Stimulated activated naive CD4-positive, alpha-beta T cell (primary cell): ENCODE measurements around the gene AMN.
"Not testable (repeated sequence)": the region's sequence is repeated elsewhere in the genome, so short reads cannot be mapped to it uniquely, and the experiment has no call there.

ENCODE experiments used
- DNase-seq, 6 experiments: peaks; one replicate each; lab custom pipeline; 2025; lab: John Stamatoyannopoulos, UW

AMN gene

GRCh38 chr14:102913341-102914211 is 8.9 kb upstream of the AMN start:
- no peak for DNase-seq

- no peak for DNase-seq
Observed at GRCh38 chr14:102914474-102915291, 7.8 kb upstream of the AMN start.

DNA sequence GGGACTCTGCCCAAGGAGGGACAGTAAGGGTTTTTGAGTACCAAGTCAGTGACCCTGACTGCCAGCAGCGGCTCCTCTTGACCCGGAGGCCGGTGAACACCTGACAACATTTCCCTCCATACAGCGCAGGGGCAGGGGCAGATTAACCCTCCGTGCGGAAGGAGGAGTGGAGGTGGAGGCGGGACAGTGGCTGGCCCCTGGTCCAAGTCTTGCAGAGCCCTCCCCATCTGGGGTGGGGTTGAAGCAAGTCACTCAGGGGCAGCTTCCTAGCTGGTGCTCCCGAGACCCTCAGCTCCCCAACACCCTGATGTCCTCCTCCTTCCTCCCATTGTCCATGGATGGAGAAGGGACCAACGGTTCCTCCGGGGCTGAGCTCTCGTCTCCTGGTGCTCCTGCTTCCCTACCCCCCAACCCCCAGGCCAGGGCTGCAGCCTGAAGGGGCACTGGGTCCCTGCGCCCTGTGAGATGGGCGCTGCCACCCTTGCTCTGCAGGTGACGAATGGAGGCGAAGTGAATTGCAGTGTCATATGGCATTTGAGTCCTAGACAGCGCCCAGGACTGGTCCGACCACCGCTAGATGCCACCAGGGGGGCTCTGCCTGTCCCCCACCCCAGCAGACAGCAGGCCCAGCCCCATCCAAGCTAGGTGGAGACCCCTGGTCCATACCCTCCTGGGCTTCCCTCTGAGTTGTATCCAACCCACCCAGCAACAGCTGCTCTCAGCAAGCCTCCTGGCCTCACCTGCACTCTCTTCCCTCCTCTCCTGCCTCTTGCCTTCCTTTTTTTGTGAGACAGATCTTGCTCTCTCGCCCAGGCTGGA is 7.0 kb upstream of the AMN start:
- DNase-seq: no peak

DNA sequence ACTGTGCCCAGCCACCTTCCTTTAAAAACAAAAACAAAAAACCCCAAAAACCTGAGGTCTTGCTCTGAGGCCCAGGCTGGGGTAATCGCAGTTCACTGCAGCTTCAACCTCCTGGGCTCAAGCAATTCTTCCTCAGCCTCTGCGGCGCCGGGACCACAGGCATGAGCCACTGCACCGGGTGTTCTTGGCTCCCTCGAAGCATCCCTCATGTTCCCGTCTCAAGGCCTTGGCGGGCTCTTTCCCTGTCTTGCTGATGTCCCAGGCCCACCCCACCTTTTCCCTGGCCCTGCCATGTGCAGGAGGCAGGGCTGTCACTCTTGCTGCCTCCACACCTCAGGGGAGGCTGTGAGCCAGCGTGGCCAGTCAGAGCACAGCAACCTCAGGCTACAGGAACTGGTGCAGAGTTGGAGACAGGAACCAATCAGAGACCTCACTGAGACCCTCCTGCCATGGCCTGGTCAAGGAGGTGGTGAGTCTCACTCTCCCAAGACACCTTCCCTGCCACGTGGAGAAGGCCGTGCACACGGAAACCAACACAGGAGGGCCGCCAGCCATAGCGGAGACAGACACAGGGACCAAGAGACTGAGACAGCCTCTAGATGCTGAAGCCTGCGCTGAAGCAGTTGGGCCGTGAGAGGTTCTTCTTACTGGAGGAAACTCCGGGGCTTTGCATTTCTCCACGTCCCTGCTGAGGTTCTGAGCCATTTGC is 6.0 kb upstream of the AMN start:
- no peak for DNase-seq

GRCh38 chr14:102917056-102917385 is 5.4 kb upstream of the AMN start:
- no peak for DNase-seq

GRCh38 chr14:102917469-102918211 is 4.8 kb upstream of the AMN start:
- peak; percentile 10 to 47 (median 38) for DNase-seq

DNA sequence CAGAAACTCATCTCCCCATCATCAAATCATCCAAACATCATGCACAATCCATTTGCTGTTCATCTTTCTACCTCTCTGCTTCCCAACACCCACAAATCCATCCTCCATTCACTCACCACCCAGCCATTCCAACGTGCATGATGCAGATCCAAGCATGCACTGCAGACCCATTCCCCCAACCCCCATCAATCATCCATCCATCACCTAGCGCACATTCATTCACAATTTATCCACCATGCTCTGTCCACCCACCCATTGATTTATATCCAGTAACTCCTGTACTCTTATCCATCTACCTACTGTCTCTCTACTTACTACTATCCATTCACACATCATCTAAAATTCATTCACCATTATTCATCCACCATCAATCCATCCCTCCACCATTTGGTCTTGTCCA is 4.0 kb upstream of the AMN start:
- no peak for DNase-seq

DNA sequence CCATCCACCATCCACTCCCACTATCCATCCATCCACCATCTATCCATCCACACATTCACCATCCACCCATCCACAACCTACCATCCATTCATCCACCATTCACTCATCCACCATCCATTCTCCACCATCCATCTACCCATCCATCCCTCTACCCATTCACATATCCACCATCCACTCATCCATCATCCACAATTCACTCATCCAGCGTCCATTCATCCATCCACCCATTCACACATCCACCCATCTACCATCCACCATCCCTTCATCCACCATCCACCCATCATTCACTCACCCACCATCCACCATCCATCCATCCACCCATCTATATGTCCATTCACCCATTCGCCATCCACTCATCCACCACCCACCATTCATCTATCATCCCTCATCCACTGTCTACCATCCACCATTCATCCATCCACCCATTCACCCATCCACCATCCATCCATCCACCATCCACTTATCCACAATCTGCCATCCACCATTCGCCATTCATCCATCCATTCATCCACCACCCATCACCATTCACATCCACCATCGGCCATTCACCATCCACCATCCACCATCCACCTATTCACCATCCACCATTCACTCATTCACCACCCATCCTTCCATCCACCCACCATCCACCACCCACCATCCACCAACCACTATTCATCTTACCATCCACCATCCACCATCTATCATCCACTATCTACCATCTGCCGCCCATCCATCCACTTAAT is 2.0 kb upstream of the AMN start:
- no peak for DNase-seq

- DNase-seq: no peak
Observed at GRCh38 chr14:102920998-102921304, 1.5 kb upstream of the AMN start.

DNA sequence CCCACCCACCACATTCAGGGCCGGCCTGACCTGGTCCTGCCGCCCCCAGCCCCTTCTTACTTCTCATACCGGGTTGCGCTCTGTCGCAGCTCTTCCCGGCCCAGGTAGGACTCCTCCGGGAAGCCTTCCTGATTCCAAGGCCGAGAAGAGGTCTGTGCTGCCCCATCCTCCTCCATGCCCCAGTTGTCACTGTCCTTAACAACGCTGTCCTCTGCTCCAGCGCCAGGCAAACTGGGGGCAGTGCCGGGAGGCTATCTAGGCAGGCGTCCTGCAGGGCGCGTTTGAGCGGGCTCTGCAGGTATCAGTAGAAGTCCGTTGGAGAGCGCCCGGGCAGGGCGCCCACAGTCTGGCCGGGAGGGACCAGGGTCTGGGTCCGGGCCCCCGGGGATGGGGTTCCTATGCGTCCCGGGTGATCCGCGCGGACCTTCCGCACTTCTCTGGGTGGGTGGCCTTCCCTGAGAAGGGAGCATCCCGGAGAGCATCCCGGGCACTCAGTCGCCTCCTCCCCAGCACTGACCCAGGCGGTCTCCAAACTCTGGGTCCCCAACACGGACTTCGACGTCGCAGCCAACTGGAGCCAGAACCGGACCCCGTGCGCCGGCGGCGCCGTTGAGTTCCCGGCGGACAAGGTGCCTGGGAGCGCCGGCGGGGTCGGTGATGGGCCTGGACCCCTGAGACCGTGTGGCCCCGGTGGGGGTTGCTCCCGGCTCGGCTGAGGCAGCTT is 900 bp downstream of the AMN start:
- no peak for DNase-seq

DNA sequence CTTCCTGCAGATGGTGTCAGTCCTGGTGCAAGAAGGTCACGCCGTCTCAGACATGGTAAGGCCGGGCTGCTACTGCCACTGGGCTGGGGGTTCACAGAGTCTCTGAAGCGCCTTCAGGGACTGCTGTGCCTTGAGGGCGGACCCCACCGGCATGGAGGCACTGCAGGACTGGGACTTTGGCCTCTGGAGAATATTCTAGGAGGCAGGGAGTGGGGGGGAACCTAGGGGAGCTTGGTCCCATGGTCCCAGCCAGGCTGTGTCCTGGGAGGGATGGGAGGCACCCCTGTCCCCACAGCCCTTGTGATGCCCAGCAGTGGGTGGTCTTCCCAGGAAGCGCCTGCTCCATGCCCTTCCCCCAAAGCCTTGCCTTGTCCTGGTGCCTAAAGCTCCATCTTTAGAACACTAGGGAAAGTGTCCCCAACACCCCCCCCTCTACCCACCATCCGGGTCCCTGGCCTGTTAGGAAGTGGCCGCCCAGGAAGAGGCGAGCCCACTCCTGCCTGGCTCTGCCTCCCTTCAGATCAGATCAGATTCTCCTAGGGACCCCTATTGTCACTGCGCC is 1.5 kb downstream of the AMN start:
- peak in 1 of 6 experiments; percentile 5 for DNase-seq

- no peak for DNase-seq
Observed at GRCh38 chr14:102924632-102925588, 2.4 kb downstream of the AMN start.

DNA sequence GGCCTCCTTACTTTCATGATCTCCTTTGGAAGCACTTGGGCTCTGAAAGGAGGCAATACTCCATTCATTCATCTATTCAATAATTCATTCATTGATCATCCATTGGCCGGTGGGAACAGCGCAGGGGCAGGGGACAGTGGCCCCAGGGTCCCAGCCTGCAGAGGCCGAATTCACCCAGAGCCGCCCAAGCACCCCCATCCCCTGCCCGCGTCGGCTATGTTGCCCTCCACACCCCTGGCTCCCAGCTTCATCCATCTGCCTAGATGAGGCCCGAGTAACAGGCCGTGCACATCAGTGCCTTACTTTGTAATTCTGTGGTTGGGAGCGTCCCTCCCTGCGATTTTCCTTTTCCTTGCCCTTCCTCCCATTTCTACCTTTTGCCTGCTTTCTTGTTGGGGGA is 3.2 kb downstream of the AMN start:
- no peak for DNase-seq

DNA sequence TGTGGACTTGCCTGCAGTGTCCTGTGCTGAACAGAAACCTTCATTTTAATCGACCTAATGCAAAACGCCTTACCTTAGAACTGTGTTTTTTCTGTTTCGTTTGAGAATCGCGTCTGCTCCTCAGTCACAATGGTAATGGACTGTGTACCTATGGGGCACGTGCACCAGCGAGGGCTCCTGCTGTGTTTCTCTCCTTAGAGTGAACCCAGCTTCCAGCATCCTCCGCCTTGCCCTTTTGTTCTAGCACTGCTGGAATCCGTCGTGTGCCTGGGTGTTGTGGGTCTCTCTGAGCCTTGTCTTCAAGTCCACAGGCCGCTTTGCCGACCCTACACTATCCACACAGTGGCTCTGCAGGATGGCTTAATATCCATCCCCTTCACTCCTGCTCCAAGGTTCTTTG is 3.6 kb downstream of the AMN start:
- peak in 1 of 6 experiments; percentile 3 for DNase-seq

- DNase-seq: not testable (repeated sequence)
Observed at GRCh38 chr14:102926840-102927239, 4.4 kb downstream of the AMN start.

- DNase-seq: no peak
Observed at GRCh38 chr14:102927346-102927877, 4.9 kb downstream of the AMN start.

GRCh38 chr14:102927878-102928411 is 5.5 kb downstream of the AMN start:
- peak in 1 of 6 experiments; percentile 26 for DNase-seq
